Mesendoderm (in vitro differentiated cells): ENCODE measurements around the gene CPA2.

Experiments used
- DNase-seq: peaks from one replicate; pipeline ENCODE4 v3.0.0; 2013
- H2AK5ac ChIP-seq: 2 replicates; pipeline ENCODE4 v1.6.1; 2013; ENCODE audit warnings: low read length, inconsistent platforms
- H2BK120ac ChIP-seq: 2 replicates; pipeline ENCODE4 v1.6.1; 2013; ENCODE audit warnings: low read depth, mild to moderate bottlenecking, low read length, moderate library complexity, mixed read lengths
- H2BK15ac ChIP-seq: replicated peaks from 2 replicates; pipeline ENCODE4 v1.6.1; 2013; ENCODE audit warnings: low read depth, mild to moderate bottlenecking, moderate library complexity
- H2BK5ac ChIP-seq: 2 replicates; pipeline ENCODE4 v1.6.1; 2013; ENCODE audit warnings: low read length, inconsistent platforms
- H3K18ac ChIP-seq: 2 replicates; pipeline ENCODE4 v1.6.1; 2013; ENCODE audit warnings: mild to moderate bottlenecking, low read length, mixed read lengths
- H3K23ac ChIP-seq: one replicate; pipeline ENCODE4 v1.6.1; 2013; ENCODE audit warnings: low read length
- H3K27ac ChIP-seq: 2 replicates; pipeline ENCODE4 v1.5.1; 2013; ENCODE audit warnings: low read depth, mild to moderate bottlenecking, inconsistent platforms, low read length, moderate library complexity
- H3K27me3 ChIP-seq: 2 replicates; pipeline ENCODE4 v1.6.1; 2013; ENCODE audit warnings: low read length, control low read depth, mild to moderate bottlenecking, inconsistent platforms; ENCODE audit not compliant: insufficient read depth, poor library complexity
- H3K36me3 ChIP-seq: 2 replicates; pipeline ENCODE4 v1.6.1; 2013; ENCODE audit warnings: low read length, inconsistent platforms; ENCODE audit not compliant: control insufficient read depth, insufficient read depth
- H3K4ac ChIP-seq: one replicate; pipeline ENCODE4 v1.6.1; 2013; ENCODE audit warnings: low read depth, mild to moderate bottlenecking, low read length, moderate library complexity
- H3K4me1 ChIP-seq: 2 replicates; pipeline ENCODE4 v1.6.1; 2013; ENCODE audit warnings: low read depth, low read length, inconsistent platforms; ENCODE audit not compliant: control insufficient read depth
- H3K4me2 ChIP-seq: 2 replicates; pipeline ENCODE4 v1.6.1; 2013; ENCODE audit warnings: low read length
- H3K4me3 ChIP-seq: 2 replicates; pipeline ENCODE4 v1.5.1; 2013; ENCODE audit warnings: mild to moderate bottlenecking, low read length
- H3K56ac ChIP-seq: one replicate; pipeline ENCODE4 v1.6.1; 2013; ENCODE audit warnings: low read length
- H3K79me1 ChIP-seq: 2 replicates; pipeline ENCODE4 v1.6.1; 2013; ENCODE audit warnings: low read length, inconsistent platforms
- H3K79me2 ChIP-seq: 2 replicates; pipeline ENCODE4 v1.6.1; 2013; ENCODE audit warnings: mild to moderate bottlenecking, low read length; ENCODE audit not compliant: control insufficient read depth, insufficient read depth
- H3K9ac ChIP-seq: 2 replicates; pipeline ENCODE4 v1.6.1; 2013; ENCODE audit warnings: low read length, inconsistent platforms
- H4K5ac ChIP-seq: one replicate; pipeline ENCODE4 v1.6.1; 2013; ENCODE audit warnings: low read length
- H4K8ac ChIP-seq: one replicate; pipeline ENCODE4 v1.6.1; 2013; ENCODE audit warnings: low read depth, mild to moderate bottlenecking, control low read depth, low read length, moderate library complexity
- WGBS: extraction: QIAGEN DNeasy Blood & Tissue Kit; methylation state at CpG from one replicate; pipeline ENCODE4 v1.1.7; 2013; ENCODE audit warnings: low lambda C conversion rate, missing lambda C conversion rate; ENCODE audit not compliant: insufficient coverage; ENCODE audit errors: extremely low coverage; 5-methylcytosine and 5-hydroxymethylcytosine counted together

The CPA2 gene

DNA sequence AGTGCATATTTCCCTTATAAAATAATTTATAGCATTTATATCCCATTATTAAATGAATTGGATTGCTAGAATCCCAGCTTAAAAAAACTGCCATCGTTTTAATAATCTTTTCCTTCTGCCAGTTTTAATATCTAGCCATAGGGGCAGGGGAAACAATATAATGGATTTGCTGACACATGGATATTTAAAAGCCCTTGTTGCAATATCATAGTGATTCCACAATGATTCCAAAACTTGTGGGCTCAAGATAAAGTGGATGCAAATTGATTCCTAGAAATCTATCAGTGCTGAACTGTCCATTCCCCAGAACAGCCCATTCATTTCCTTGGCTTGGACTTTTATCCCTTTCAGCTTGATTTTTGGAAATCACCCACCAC is 2.6 kb downstream of the CPA2 start:
- Histone ChIP-seq H3K27ac (no peak overlapping the region), H3K56ac (no peak overlapping the region), H3K79me2 (no peaks in the 10 kb centered on the region), H4K8ac (no peak overlapping the region), H4K5ac (no peak overlapping the region), H2BK120ac (no peak overlapping the region), H2AK5ac (no peak overlapping the region), H3K4me1 (peaks cover 11% of the 10 kb centered on the region), H2BK15ac (no peak overlapping the region), H3K4ac (no peak overlapping the region), H3K79me1 (no peaks in the 10 kb centered on the region), H3K4me2 (no peak overlapping the region), H3K9ac (no peak overlapping the region), H3K23ac (no peak overlapping the region), H3K27me3 (no peaks in the 10 kb centered on the region), H3K18ac (no peak overlapping the region), H2BK5ac (no peak overlapping the region), H3K36me3 (no peaks in the 10 kb centered on the region), H3K4me3 (no peak overlapping the region)
- DNase-seq: no peak
- no CpG with 5 or more reads among the region's 1 CpG for WGBS

DNA sequence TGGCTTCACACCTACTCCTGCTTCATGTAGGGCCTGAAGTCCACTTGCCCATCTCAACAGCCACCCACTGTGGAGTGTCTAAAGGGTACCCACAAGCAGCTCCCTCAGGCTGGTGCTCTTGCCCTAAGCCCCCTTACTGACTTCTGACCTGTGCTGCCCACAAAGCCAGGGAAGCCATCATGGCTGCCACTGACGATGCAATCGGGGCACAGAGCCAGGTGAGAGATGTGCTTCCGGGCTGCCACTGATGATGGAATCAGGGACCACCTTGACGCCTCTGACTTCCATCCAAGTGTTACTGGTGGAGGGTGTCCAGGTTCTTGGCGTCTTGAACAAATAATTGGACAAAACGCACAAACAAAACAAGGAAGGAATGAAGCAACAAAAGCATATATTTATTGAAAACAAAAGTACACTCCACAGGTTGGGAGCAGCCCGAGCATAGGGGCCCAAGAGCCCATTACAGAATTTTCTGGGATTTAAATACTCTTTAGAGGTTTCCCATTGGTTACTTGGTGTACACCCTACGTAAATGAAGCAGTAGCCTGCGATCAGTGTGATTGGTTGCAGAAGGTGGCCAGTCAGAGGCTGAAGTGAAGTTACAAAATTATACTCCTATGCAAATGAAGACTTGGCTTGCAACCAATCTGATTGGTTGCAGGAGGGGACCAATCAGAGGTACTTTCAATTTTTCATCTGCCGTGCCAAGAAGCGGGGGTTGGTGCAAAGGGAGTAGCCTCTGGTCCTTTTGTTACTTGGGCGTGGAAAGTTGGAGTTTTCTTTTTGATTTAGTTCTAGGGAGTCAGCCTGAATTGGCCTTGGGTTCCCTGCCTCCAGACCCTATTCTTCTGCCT is 4.5 kb downstream of the CPA2 start:
- H2AK5ac ChIP-seq: no peak overlapping the region
- no peak overlapping the region for H3K23ac ChIP-seq
- H4K8ac ChIP-seq: no peak overlapping the region
- no peak overlapping the region for H3K4me3 ChIP-seq
- H3K79me2 ChIP-seq: no peaks in the 10 kb centered on the region
- no peak overlapping the region for H3K4me2 ChIP-seq
- no peaks in the 10 kb centered on the region for H3K36me3 ChIP-seq
- WGBS: no CpG with 5 or more reads among the region's 12 CpGs
- no peak overlapping the region for H3K9ac ChIP-seq
- H3K4ac ChIP-seq: no peak overlapping the region
- H2BK15ac ChIP-seq: no peak overlapping the region
- no peak overlapping the region for H3K27ac ChIP-seq
- H3K27me3 ChIP-seq: no peaks in the 10 kb centered on the region
- no peaks in the 10 kb centered on the region for H3K79me1 ChIP-seq
- peaks cover 12% of the 10 kb centered on the region for H3K4me1 ChIP-seq
- no peak overlapping the region for H2BK5ac ChIP-seq
- no peak overlapping the region for H3K18ac ChIP-seq
- no peak overlapping the region for H2BK120ac ChIP-seq
- no peak overlapping the region for H4K5ac ChIP-seq
- H3K56ac ChIP-seq: no peak overlapping the region
- no peak for DNase-seq

DNA sequence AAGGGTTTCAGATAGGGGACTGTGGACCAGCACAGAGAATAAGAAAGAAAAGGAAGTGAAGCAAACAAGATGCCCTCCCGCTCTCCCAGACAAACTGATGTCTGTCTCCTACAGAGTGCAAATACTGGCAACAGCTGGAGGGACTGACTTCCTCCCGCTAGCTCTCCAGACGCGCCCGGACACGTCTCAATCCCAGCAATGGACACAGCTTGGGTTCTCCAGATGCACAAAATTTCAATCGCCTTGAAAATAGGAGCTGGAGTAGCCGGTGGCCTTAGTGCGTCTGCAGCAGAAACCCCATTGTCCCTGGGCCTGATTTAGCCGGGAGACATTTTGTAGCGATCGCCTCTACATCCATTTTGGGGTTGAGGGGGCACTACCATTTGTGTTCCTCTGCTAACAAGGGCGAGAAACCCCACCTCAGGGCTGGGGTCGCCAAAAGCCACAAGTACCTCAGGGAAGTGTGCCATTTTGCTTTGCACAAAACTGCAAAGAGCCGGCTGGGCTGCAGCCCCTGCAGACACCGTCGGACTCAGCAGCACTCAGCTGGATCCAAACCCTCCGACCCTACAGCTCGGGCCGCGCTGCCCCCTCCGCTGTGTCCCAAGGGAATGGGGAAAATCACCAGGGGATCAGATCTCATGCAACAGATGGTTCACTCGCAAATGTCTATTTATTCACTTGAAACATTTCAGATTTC is 5.9 kb downstream of the CPA2 start:
- Histone ChIP-seq H2BK120ac (peak overlapping the region; percentile 91), H3K9ac (peak overlapping the region; percentile 75), H3K18ac (peak overlapping the region; percentile 89), H3K4ac (peak overlapping the region; percentile 83), H3K4me3 (no peak overlapping the region), H3K27ac (peak overlapping the region; percentile 92), H3K4me2 (no peak overlapping the region), H4K5ac (peak overlapping the region; percentile 54), H2BK15ac (no peak overlapping the region), H2BK5ac (peak overlapping the region; percentile 23), H3K23ac (no peak overlapping the region), H3K79me1 (no peaks in the 10 kb centered on the region), H3K56ac (peak overlapping the region; percentile 92), H3K4me1 (peaks cover 12% of the 10 kb centered on the region), H3K36me3 (no peaks in the 10 kb centered on the region), H3K79me2 (no peaks in the 10 kb centered on the region), H3K27me3 (no peaks in the 10 kb centered on the region), H4K8ac (peak overlapping the region; percentile 97), H2AK5ac (no peak overlapping the region)
- no peak for DNase-seq
- no CpG with 5 or more reads among the region's 23 CpGs for WGBS

DNA sequence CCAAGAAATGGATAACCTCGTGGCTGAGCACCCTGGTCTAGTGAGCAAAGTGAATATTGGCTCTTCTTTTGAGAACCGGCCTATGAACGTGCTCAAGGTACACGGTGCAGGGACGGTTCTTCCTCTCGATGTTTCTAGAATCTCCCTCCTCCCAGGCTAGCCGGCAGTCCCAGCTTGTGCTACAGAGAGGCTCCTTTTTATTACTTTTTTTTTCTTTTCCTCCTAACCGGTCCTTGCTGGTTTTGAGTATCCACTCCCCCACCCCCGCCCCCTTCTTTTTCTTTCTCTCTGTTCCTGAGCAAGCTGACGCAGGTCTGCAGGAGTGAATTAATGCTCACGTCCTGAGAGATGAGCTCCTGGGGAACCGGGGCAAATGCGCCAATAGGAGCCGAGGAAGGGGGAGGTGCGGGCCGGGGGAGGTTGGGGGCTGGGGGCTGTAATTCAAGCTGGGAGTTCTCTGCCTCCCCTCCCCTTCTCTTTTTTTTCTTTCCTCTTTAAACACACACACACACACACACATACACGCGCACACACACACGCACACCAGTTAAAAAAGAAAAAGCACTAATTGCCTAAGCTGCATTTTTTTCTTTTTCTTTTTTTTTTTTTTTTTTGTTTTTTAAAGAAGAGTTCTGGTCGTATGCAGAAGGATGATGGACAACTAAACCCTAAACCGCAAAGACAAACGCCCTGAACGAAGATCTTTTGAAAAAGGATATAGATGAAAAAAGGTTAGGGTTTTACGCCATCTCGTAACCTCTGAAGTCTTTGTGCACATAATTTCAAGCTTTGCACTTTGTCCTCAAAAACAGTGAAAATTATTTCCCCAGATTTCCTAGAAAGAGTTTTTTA is 6.6 kb downstream of the CPA2 start:
- H3K79me2 ChIP-seq: no peaks in the 10 kb centered on the region
- peak overlapping the region; percentile 54 for H4K5ac ChIP-seq
- no peak overlapping the region for H3K23ac ChIP-seq
- no CpG with 5 or more reads among the region's 25 CpGs for WGBS
- H3K79me1 ChIP-seq: no peaks in the 10 kb centered on the region
- H3K4ac ChIP-seq: peak overlapping the region; percentile 83
- no peak overlapping the region for H2BK15ac ChIP-seq
- no peaks in the 10 kb centered on the region for H3K27me3 ChIP-seq
- H4K8ac ChIP-seq: no peak overlapping the region
- H3K4me2 ChIP-seq: peak overlapping the region; percentile 11
- H3K4me1 ChIP-seq: peaks cover 12% of the 10 kb centered on the region
- no peaks in the 10 kb centered on the region for H3K36me3 ChIP-seq
- H2AK5ac ChIP-seq: no peak overlapping the region
- DNase-seq: peak; percentile 99
- no peak overlapping the region for H3K4me3 ChIP-seq
- H3K56ac ChIP-seq: peak overlapping the region; percentile 92
- peak overlapping the region; percentile 23 for H2BK5ac ChIP-seq
- peak overlapping the region; percentile 92 for H3K27ac ChIP-seq
- H3K18ac ChIP-seq: peak overlapping the region; percentile 89
- peak overlapping the region; percentile 91 for H2BK120ac ChIP-seq
- peak overlapping the region; percentile 75 for H3K9ac ChIP-seq

DNA sequence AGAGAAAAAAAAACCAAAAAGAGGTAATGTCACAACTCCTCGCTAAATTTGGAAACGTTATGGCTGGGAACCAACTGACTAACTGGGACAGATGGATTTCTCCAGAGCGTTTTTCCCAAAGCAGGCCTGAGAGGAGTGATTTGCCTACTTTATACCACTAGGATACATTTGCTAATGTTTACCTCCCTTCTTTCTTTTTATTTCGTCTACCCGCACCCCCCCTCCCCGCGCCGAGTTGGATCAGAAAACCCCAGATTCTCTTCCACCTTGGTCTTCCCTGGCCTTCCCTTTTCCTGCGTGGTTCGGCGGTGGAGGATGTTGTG is 7.2 kb downstream of the CPA2 start:
- H2BK5ac ChIP-seq: no peak overlapping the region
- H3K9ac ChIP-seq: peak overlapping the region; percentile 29
- peak overlapping the region; percentile 78 for H3K18ac ChIP-seq
- peak overlapping the region; percentile 78 for H3K27ac ChIP-seq
- H3K79me1 ChIP-seq: no peaks in the 10 kb centered on the region
- H3K56ac ChIP-seq: peak overlapping the region; percentile 75
- peak overlapping the region; percentile 73 for H4K5ac ChIP-seq
- H2BK120ac ChIP-seq: no peak overlapping the region
- H2BK15ac ChIP-seq: peak overlapping the region; percentile 46
- H3K23ac ChIP-seq: no peak overlapping the region
- no peak overlapping the region for H3K4ac ChIP-seq
- H3K4me1 ChIP-seq: peaks cover 12% of the 10 kb centered on the region
- no peaks in the 10 kb centered on the region for H3K79me2 ChIP-seq
- no peaks in the 10 kb centered on the region for H3K27me3 ChIP-seq
- no peak overlapping the region for H3K4me3 ChIP-seq
- no CpG with 5 or more reads among the region's 11 CpGs for WGBS
- H2AK5ac ChIP-seq: no peak overlapping the region
- DNase-seq: peak; percentile 58
- H4K8ac ChIP-seq: no peak overlapping the region
- H3K4me2 ChIP-seq: no peak overlapping the region
- H3K36me3 ChIP-seq: no peaks in the 10 kb centered on the region
